ENCODE measurements around the gene CREBBP. TPM values are rescaled to one million over a fixed set of nuclear protein-coding genes. Genes with fewer than 3 reads are reported as not detected.

Gene CREBBP
- total and polyA plus RNA-seq, 4 donors: 5.4 to 103 (median 61.0) TPM

GRCh38 chr16:3694051-3694450 lies 186.5 kb downstream of the CREBBP start:
- H3K9me3 ChIP-seq (ENCODE audit: control insufficient read depth, low read length): no peaks in the 10 kb centered on the region
- intact Hi-C loops (cut with DNase I): loop anchor here in 1 of 2 donors (5.0 kb wide), 1 partner anchor 178 kb away; no protein-coding TSS in a partner anchor
- H3K27ac ChIP-seq (ENCODE audit: low read depth in 1 of 2, low read length in 2 of 2): no peak overlapping the region
- H3K4me3 ChIP-seq (ENCODE audit: low read length in 2 of 2): no peak overlapping the region
- ATAC-seq (ENCODE audit: low FRiP score) (no peak), DNase-seq (peak in 1 of 2 donors; percentile 26)
- H3K27me3 ChIP-seq (ENCODE audit: control insufficient read depth in 1 of 2, insufficient read depth in 2 of 2, low read length in 1 of 2): no peaks in the 10 kb centered on the region
- WGBS, 2 donors: 85 to 86% methylated on average over 9 of the region's 9 CpGs
- no peaks in the 10 kb centered on the region for H3K4me1 ChIP-seq (ENCODE audit: control insufficient read depth in 1 of 2, insufficient read depth in 2 of 2, low read length in 2 of 2)
- no peaks in the 10 kb centered on the region for H3K36me3 ChIP-seq (ENCODE audit: control insufficient read depth in 1 of 2, insufficient read depth in 2 of 2, low read length in 1 of 2)

GRCh38 chr16:3691761-3692160 lies 188.8 kb downstream of the CREBBP start:
- Histone ChIP-seq H3K9me3 (ENCODE audit: control insufficient read depth, low read length) (no peaks in the 10 kb centered on the region), H3K4me3 (ENCODE audit: low read length in 2 of 2) (no peak overlapping the region), H3K4me1 (ENCODE audit: control insufficient read depth in 1 of 2, insufficient read depth in 2 of 2, low read length in 2 of 2) (no peaks in the 10 kb centered on the region), H3K27ac (ENCODE audit: low read depth in 1 of 2, low read length in 2 of 2) (no peak overlapping the region), H3K36me3 (ENCODE audit: control insufficient read depth in 1 of 2, insufficient read depth in 2 of 2, low read length in 1 of 2) (no peaks in the 10 kb centered on the region), H3K27me3 (ENCODE audit: control insufficient read depth in 1 of 2, insufficient read depth in 2 of 2, low read length in 1 of 2) (no peaks in the 10 kb centered on the region)
- intact Hi-C loops (cut with DNase I): loop anchor here in 1 of 2 donors (5.0 kb wide), 1 partner anchor 181 kb away; no protein-coding TSS in a partner anchor
- WGBS, 2 donors: 92 to 95% methylated on average over 12 of the region's 12 CpGs
- ATAC-seq (ENCODE audit: low FRiP score) (no peak), DNase-seq (peak in 1 of 2 donors; percentile 76)

- Histone ChIP-seq H3K4me1 (ENCODE audit: control insufficient read depth in 1 of 2, insufficient read depth in 2 of 2, low read length in 2 of 2) (no peaks in the 10 kb centered on the region), H3K27me3 (ENCODE audit: control insufficient read depth in 1 of 2, insufficient read depth in 2 of 2, low read length in 1 of 2) (no peaks in the 10 kb centered on the region), H3K4me3 (ENCODE audit: low read length in 2 of 2) (no peak overlapping the region), H3K36me3 (ENCODE audit: control insufficient read depth in 1 of 2, insufficient read depth in 2 of 2, low read length in 1 of 2) (no peaks in the 10 kb centered on the region), H3K27ac (ENCODE audit: low read depth in 1 of 2, low read length in 2 of 2) (peak overlapping the region in 1 of 2 donors; percentile 10), H3K9me3 (ENCODE audit: control insufficient read depth, low read length) (no peaks in the 10 kb centered on the region)
- WGBS, 2 donors: 83 to 86% methylated on average over 19 of the region's 19 CpGs
- ATAC-seq (ENCODE audit: low FRiP score) (no peak), DNase-seq (peak in 1 of 2 donors; percentile 70)
- intact Hi-C loops (cut with DNase I): loop anchor here (1.0 to 5.0 kb wide), 2 partner anchors 181 to 189 kb away; partner anchors contain the start of gene CREBBP (in 1 of the 2)
Observed at GRCh38 chr16:3690980-3691720, 189.4 kb downstream of the CREBBP start.

GRCh38 chr16:3690470-3690928 lies 190.0 kb downstream of the CREBBP start:
- Histone ChIP-seq H3K27ac (ENCODE audit: low read depth in 1 of 2, low read length in 2 of 2) (peak overlapping the region in 1 of 2 donors; percentile 10), H3K4me3 (ENCODE audit: low read length in 2 of 2) (no peak overlapping the region), H3K27me3 (ENCODE audit: control insufficient read depth in 1 of 2, insufficient read depth in 2 of 2, low read length in 1 of 2) (no peaks in the 10 kb centered on the region), H3K9me3 (ENCODE audit: control insufficient read depth, low read length) (no peaks in the 10 kb centered on the region), H3K36me3 (ENCODE audit: control insufficient read depth in 1 of 2, insufficient read depth in 2 of 2, low read length in 1 of 2) (peaks cover 0 to 2% of the 10 kb centered on the region in 2 donors), H3K4me1 (ENCODE audit: control insufficient read depth in 1 of 2, insufficient read depth in 2 of 2, low read length in 2 of 2) (no peaks in the 10 kb centered on the region)
- WGBS, 2 donors: 5 to 6% methylated on average over 18 of the region's 18 CpGs
- peak; percentile 93 to 97 for DNase-seq
- intact Hi-C loops (cut with DNase I): loop anchor here (1.0 to 5.0 kb wide), 2 partner anchors 182 to 190 kb away; partner anchors contain the start of gene CREBBP (in 1 of the 2)
- peak; percentile 96 for ATAC-seq (ENCODE audit: low FRiP score)

- no peak for DNase-seq
- ATAC-seq (ENCODE audit: low FRiP score): no peak
- H3K4me3 ChIP-seq (ENCODE audit: low read length in 2 of 2): no peak overlapping the region
- peaks cover 0 to 2% of the 10 kb centered on the region in 2 donors for H3K36me3 ChIP-seq (ENCODE audit: control insufficient read depth in 1 of 2, insufficient read depth in 2 of 2, low read length in 1 of 2)
- H3K4me1 ChIP-seq (ENCODE audit: control insufficient read depth in 1 of 2, insufficient read depth in 2 of 2, low read length in 2 of 2): no peaks in the 10 kb centered on the region
- peak overlapping the region in 1 of 2 donors; percentile 19 for H3K27ac ChIP-seq (ENCODE audit: low read depth in 1 of 2, low read length in 2 of 2)
- H3K9me3 ChIP-seq (ENCODE audit: control insufficient read depth, low read length): no peaks in the 10 kb centered on the region
- intact Hi-C loops (cut with DNase I): loop anchor here (1.0 to 5.0 kb wide), 2 partner anchors 183 to 191 kb away; partner anchors contain the start of gene CREBBP (in 1 of the 2)
- H3K27me3 ChIP-seq (ENCODE audit: control insufficient read depth in 1 of 2, insufficient read depth in 2 of 2, low read length in 1 of 2): no peaks in the 10 kb centered on the region
- 88 to 90% methylated on average over 7 of the region's 7 CpGs for WGBS, 2 donors
Observed at GRCh38 chr16:3689731-3690130, 190.8 kb downstream of the CREBBP start.

GRCh38 chr16:3687792-3688191 lies 192.7 kb downstream of the CREBBP start:
- H3K4me1 ChIP-seq (ENCODE audit: control insufficient read depth in 1 of 2, insufficient read depth in 2 of 2, low read length in 2 of 2): no peaks in the 10 kb centered on the region
- peak in 1 of 2 donors; percentile 36 for DNase-seq
- H3K27me3 ChIP-seq (ENCODE audit: control insufficient read depth in 1 of 2, insufficient read depth in 2 of 2, low read length in 1 of 2): no peaks in the 10 kb centered on the region
- H3K9me3 ChIP-seq (ENCODE audit: control insufficient read depth, low read length): no peaks in the 10 kb centered on the region
- intact Hi-C loops (cut with DNase I): no loop called here
- peaks cover 0 to 2% of the 10 kb centered on the region in 2 donors for H3K36me3 ChIP-seq (ENCODE audit: control insufficient read depth in 1 of 2, insufficient read depth in 2 of 2, low read length in 1 of 2)
- H3K4me3 ChIP-seq (ENCODE audit: low read length in 2 of 2): no peak overlapping the region
- no peak overlapping the region for H3K27ac ChIP-seq (ENCODE audit: low read depth in 1 of 2, low read length in 2 of 2)
- WGBS, 2 donors: 94 to 95% methylated on average over 9 of the region's 9 CpGs
- no peak for ATAC-seq (ENCODE audit: low FRiP score)

- H3K27me3 ChIP-seq (ENCODE audit: control insufficient read depth in 1 of 2, insufficient read depth in 2 of 2, low read length in 1 of 2): no peaks in the 10 kb centered on the region
- H3K4me3 ChIP-seq (ENCODE audit: low read length in 2 of 2): no peak overlapping the region
- peaks cover 0 to 2% of the 10 kb centered on the region in 2 donors for H3K36me3 ChIP-seq (ENCODE audit: control insufficient read depth in 1 of 2, insufficient read depth in 2 of 2, low read length in 1 of 2)
- intact Hi-C loops (cut with DNase I): no loop called here
- no peaks in the 10 kb centered on the region for H3K4me1 ChIP-seq (ENCODE audit: control insufficient read depth in 1 of 2, insufficient read depth in 2 of 2, low read length in 2 of 2)
- DNase-seq: no peak
- no peaks in the 10 kb centered on the region for H3K9me3 ChIP-seq (ENCODE audit: control insufficient read depth, low read length)
- no peak overlapping the region for H3K27ac ChIP-seq (ENCODE audit: low read depth in 1 of 2, low read length in 2 of 2)
- WGBS, 2 donors: 85 to 87% methylated on average over 7 of the region's 7 CpGs
- ATAC-seq (ENCODE audit: low FRiP score): no peak
Observed at GRCh38 chr16:3687021-3687420, 193.5 kb downstream of the CREBBP start.

- 14 to 21% methylated on average over 3 of the region's 3 CpGs for WGBS, 2 donors
- intact Hi-C loops (cut with DNase I): no loop called here
- H3K4me1 ChIP-seq (ENCODE audit: control insufficient read depth in 1 of 2, insufficient read depth in 2 of 2, low read length in 2 of 2): no peaks in the 10 kb centered on the region
- no peak overlapping the region for H3K4me3 ChIP-seq (ENCODE audit: low read length in 2 of 2)
- peak in 1 of 2 donors; percentile 30 for DNase-seq
- no peak for ATAC-seq (ENCODE audit: low FRiP score)
- peaks cover 0 to 2% of the 10 kb centered on the region in 2 donors for H3K36me3 ChIP-seq (ENCODE audit: control insufficient read depth in 1 of 2, insufficient read depth in 2 of 2, low read length in 1 of 2)
- H3K27ac ChIP-seq (ENCODE audit: low read depth in 1 of 2, low read length in 2 of 2): no peak overlapping the region
- no peaks in the 10 kb centered on the region for H3K9me3 ChIP-seq (ENCODE audit: control insufficient read depth, low read length)
- no peaks in the 10 kb centered on the region for H3K27me3 ChIP-seq (ENCODE audit: control insufficient read depth in 1 of 2, insufficient read depth in 2 of 2, low read length in 1 of 2)
Observed at GRCh38 chr16:3681206-3681605, 199.3 kb downstream of the CREBBP start.
